ENCODE measurements around the gene G0S2.

The G0S2 gene

DNA sequence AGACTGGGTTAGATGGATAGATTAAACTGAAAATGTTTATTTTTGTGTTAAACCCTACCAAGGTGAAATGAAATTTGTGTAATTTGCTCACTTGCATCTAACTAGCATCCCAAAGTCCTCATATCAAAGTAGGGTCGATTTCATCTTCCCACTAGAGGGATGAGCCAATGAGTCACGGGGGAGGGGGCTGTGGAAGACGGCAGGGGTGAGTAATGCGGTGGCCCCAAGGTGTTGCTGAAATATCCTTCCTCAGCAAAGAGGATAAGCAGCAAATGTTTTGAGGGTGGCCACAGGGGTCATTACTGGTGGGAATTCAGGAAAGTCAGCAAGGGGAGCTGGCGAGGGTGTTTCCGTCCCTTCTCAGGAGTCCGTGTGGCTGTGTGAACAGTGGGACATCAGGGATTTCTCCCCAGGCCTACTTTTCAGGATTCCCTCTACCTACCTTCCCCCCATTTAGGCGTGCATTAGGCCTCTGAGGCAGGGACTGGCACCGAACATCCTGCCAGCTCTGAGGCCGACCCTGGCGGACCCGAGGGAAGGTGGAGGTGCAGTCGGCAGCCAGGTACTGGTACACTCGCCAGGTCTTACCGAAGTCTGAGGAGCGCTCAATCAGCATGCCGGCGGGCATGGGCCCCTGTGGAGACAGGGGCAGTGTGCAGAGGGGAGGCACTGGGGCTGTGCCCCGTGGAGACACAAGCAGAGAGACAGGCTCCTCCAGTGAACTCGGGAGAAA, 41.0 kb upstream of the G0S2 start:
- Histone ChIP-seq H3K9ac (ENCODE audit: low read depth, low read length) (no peak overlapping the region), H3K36me3 (ENCODE audit: control insufficient read depth, insufficient read depth, low read length) (no peaks in the 10 kb centered on the region), H3K4me1 (ENCODE audit: control insufficient read depth, insufficient read depth, low read length) (peaks cover 14% of the 10 kb centered on the region), H3K4me3 (ENCODE audit: low read depth, low read length) (no peak overlapping the region), H3K9me3 (ENCODE audit: control insufficient read depth, insufficient read depth, low read length) (no peaks in the 10 kb centered on the region), H3K27me3 (ENCODE audit: control insufficient read depth, insufficient read depth, low read length) (no peaks in the 10 kb centered on the region)

DNA sequence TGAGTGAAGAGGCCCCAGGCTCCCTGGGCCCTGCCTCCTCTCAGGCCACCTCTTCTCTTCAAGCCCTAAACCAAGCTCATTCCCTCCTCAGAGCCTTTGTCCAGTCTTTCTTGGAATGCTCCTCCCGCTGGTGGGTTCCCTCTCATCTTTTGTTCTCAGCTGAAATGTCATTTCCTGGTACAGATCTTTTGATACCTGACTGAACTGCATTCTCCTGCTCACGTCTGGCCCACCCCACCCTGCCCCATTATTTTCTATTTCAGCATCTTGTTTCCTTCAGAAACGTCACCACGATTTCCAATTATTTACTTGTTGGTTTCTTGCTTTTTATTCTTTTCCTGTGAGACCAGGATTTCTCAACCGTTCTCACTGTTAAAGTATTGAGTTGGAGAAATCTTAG, 39.4 kb upstream of the G0S2 start:
- Histone ChIP-seq H3K9ac (ENCODE audit: low read depth, low read length) (no peak overlapping the region), H3K4me3 (ENCODE audit: low read depth, low read length) (no peak overlapping the region), H3K4me1 (ENCODE audit: control insufficient read depth, insufficient read depth, low read length) (peaks cover 3% of the 10 kb centered on the region), H3K9me3 (ENCODE audit: control insufficient read depth, insufficient read depth, low read length) (no peaks in the 10 kb centered on the region), H3K27me3 (ENCODE audit: control insufficient read depth, insufficient read depth, low read length) (no peaks in the 10 kb centered on the region), H3K36me3 (ENCODE audit: control insufficient read depth, insufficient read depth, low read length) (no peaks in the 10 kb centered on the region)

- H3K4me1 ChIP-seq (ENCODE audit: control insufficient read depth, insufficient read depth, low read length) = peaks cover 3% of the 10 kb centered on the region
- H3K27me3 ChIP-seq (ENCODE audit: control insufficient read depth, insufficient read depth, low read length) = no peaks in the 10 kb centered on the region
- H3K9me3 ChIP-seq (ENCODE audit: control insufficient read depth, insufficient read depth, low read length) = no peaks in the 10 kb centered on the region
- no peaks in the 10 kb centered on the region for H3K36me3 ChIP-seq (ENCODE audit: control insufficient read depth, insufficient read depth, low read length)
- no peak overlapping the region for H3K4me3 ChIP-seq (ENCODE audit: low read depth, low read length)
- no peak overlapping the region for H3K9ac ChIP-seq (ENCODE audit: low read depth, low read length)
Measured at GRCh38 chr1:209641832-209642172, 33.4 kb upstream of the G0S2 start.

DNA sequence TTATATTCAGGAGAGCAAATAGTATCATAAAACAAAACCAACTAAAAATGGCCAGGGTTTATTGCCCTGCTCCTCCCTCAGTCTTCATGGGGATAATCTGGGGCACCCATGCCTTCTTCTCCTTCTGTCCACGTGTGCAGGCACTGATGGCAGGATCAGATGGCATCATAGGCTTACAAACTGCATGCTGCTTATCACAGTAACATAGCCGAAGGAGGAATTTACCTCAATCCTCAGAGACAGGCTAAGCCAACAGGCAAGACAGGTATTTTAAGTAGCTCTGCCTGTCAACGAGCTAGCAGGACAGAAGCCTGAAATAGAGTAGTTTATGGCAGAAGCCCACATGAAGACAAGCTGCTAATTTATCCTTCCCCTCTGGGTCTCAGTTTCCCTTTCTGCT, 32.4 kb upstream of the G0S2 start:
- no peaks in the 10 kb centered on the region for H3K27me3 ChIP-seq (ENCODE audit: control insufficient read depth, insufficient read depth, low read length)
- H3K36me3 ChIP-seq (ENCODE audit: control insufficient read depth, insufficient read depth, low read length) = no peaks in the 10 kb centered on the region
- no peak overlapping the region for H3K9ac ChIP-seq (ENCODE audit: low read depth, low read length)
- H3K4me1 ChIP-seq (ENCODE audit: control insufficient read depth, insufficient read depth, low read length) = peaks cover 3% of the 10 kb centered on the region
- H3K4me3 ChIP-seq (ENCODE audit: low read depth, low read length) = no peak overlapping the region
- no peaks in the 10 kb centered on the region for H3K9me3 ChIP-seq (ENCODE audit: control insufficient read depth, insufficient read depth, low read length)

- H3K9me3 ChIP-seq (ENCODE audit: control insufficient read depth, insufficient read depth, low read length) = no peaks in the 10 kb centered on the region
- no peak overlapping the region for H3K4me3 ChIP-seq (ENCODE audit: low read depth, low read length)
- no peaks in the 10 kb centered on the region for H3K36me3 ChIP-seq (ENCODE audit: control insufficient read depth, insufficient read depth, low read length)
- H3K27me3 ChIP-seq (ENCODE audit: control insufficient read depth, insufficient read depth, low read length) = no peaks in the 10 kb centered on the region
- H3K4me1 ChIP-seq (ENCODE audit: control insufficient read depth, insufficient read depth, low read length) = peaks cover 3% of the 10 kb centered on the region
- no peak overlapping the region for H3K9ac ChIP-seq (ENCODE audit: low read depth, low read length)
Measured at GRCh38 chr1:209643285-209644020, 31.8 kb upstream of the G0S2 start.

- H3K4me1 ChIP-seq (ENCODE audit: control insufficient read depth, insufficient read depth, low read length) = peaks cover 3% of the 10 kb centered on the region
- H3K4me3 ChIP-seq (ENCODE audit: low read depth, low read length) = no peak overlapping the region
- H3K36me3 ChIP-seq (ENCODE audit: control insufficient read depth, insufficient read depth, low read length) = no peaks in the 10 kb centered on the region
- no peaks in the 10 kb centered on the region for H3K9me3 ChIP-seq (ENCODE audit: control insufficient read depth, insufficient read depth, low read length)
- no peak overlapping the region for H3K9ac ChIP-seq (ENCODE audit: low read depth, low read length)
- H3K27me3 ChIP-seq (ENCODE audit: control insufficient read depth, insufficient read depth, low read length) = no peaks in the 10 kb centered on the region
Measured at GRCh38 chr1:209645574-209646452, 29.4 kb upstream of the G0S2 start.

DNA sequence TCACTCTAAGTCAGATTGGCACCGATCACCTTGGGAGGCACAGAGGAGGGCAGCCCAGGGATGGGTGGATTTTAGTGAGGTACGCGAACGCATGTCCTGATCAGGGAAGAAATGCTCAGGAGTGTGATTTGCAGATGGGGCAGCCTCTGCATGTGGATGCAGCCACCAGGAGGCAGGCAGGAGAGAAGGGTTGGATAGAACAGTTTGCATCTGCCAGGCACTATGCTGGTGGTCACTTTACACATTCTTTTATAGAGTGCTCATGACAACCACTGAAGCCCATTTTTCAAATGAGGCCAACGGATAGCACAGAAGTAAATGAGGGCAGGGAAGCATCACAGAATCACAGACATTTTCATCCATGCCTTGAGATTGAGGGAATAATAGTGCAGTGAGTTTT, 28.7 kb upstream of the G0S2 start:
- Histone ChIP-seq H3K4me3 (ENCODE audit: low read depth, low read length) (no peak overlapping the region), H3K9ac (ENCODE audit: low read depth, low read length) (no peak overlapping the region), H3K4me1 (ENCODE audit: control insufficient read depth, insufficient read depth, low read length) (no peaks in the 10 kb centered on the region), H3K9me3 (ENCODE audit: control insufficient read depth, insufficient read depth, low read length) (no peaks in the 10 kb centered on the region), H3K36me3 (ENCODE audit: control insufficient read depth, insufficient read depth, low read length) (no peaks in the 10 kb centered on the region), H3K27me3 (ENCODE audit: control insufficient read depth, insufficient read depth, low read length) (no peaks in the 10 kb centered on the region)

- no peaks in the 10 kb centered on the region for H3K36me3 ChIP-seq (ENCODE audit: control insufficient read depth, insufficient read depth, low read length)
- no peak overlapping the region for H3K9ac ChIP-seq (ENCODE audit: low read depth, low read length)
- H3K9me3 ChIP-seq (ENCODE audit: control insufficient read depth, insufficient read depth, low read length) = no peaks in the 10 kb centered on the region
- H3K4me3 ChIP-seq (ENCODE audit: low read depth, low read length) = no peak overlapping the region
- H3K27me3 ChIP-seq (ENCODE audit: control insufficient read depth, insufficient read depth, low read length) = no peaks in the 10 kb centered on the region
- H3K4me1 ChIP-seq (ENCODE audit: control insufficient read depth, insufficient read depth, low read length) = no peaks in the 10 kb centered on the region
Measured at GRCh38 chr1:209647156-209647555, 28.1 kb upstream of the G0S2 start.

GRCh38 chr1:209648346-209648745, 26.9 kb upstream of the G0S2 start:
- Histone ChIP-seq H3K4me1 (ENCODE audit: control insufficient read depth, insufficient read depth, low read length) (peaks cover 12% of the 10 kb centered on the region), H3K27me3 (ENCODE audit: control insufficient read depth, insufficient read depth, low read length) (no peaks in the 10 kb centered on the region), H3K9ac (ENCODE audit: low read depth, low read length) (no peak overlapping the region), H3K9me3 (ENCODE audit: control insufficient read depth, insufficient read depth, low read length) (no peaks in the 10 kb centered on the region), H3K36me3 (ENCODE audit: control insufficient read depth, insufficient read depth, low read length) (no peaks in the 10 kb centered on the region), H3K4me3 (ENCODE audit: low read depth, low read length) (no peak overlapping the region)

DNA sequence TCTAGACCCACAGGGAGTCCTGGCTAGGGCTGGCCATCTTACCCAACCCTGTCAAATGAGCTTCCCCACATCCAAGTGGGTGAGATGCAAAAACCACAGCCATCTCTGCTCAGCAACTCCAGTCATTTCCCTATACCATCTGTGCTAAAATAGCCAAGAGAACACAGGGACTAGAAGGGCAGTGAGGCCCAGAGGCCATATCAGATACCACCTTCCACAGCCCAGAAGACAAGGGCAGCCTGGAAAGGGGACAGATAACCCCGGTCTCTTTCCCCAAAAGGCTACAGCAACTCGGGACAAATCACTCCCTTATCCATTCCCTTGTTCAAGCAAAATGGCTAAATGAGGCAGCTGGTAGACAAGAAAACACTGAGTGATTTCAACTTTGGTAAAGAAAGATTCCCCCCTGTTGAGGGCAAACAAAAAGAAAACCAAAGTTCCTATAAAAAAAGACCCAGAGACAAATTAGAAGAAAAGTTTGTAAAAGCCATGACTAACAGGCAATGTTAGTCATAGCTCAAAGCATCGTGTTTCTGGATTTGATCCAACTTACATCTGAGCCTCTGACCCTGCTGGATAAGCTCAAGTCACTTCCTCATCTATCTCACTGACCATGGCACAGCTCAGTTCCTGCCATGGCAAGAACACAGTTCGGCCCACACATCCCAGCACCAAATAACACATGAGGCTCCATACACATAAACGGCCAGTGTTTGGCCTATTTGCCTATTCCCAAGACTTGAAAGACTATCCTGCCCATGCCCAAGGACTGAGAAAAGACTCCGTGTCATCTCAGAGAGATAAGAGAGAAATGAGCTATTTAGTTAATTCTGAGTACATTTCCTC, 26.1 kb upstream of the G0S2 start:
- Histone ChIP-seq H3K9me3 (ENCODE audit: control insufficient read depth, insufficient read depth, low read length) (no peaks in the 10 kb centered on the region), H3K36me3 (ENCODE audit: control insufficient read depth, insufficient read depth, low read length) (no peaks in the 10 kb centered on the region), H3K27me3 (ENCODE audit: control insufficient read depth, insufficient read depth, low read length) (no peaks in the 10 kb centered on the region), H3K9ac (ENCODE audit: low read depth, low read length) (no peak overlapping the region), H3K4me1 (ENCODE audit: control insufficient read depth, insufficient read depth, low read length) (peaks cover 17% of the 10 kb centered on the region), H3K4me3 (ENCODE audit: low read depth, low read length) (no peak overlapping the region)

DNA sequence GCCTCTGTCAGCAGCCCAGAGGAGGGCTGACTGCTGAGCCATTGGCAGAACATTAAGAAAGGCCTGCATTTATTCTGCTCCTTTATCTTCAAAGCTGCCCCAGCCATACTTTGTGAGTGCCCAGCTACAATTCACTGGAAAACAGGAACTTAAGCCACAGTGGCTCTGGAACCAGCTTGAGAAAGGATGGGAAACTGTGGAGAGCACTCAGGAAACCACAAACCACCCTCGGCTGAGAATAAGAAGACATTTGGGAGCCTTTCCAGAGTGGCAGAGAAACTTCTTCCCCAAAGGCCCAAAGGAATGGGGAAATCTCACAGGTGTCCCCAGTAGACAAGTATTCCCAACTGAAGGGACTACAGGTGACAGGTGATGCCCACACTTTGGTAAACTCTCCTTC, 24.8 kb upstream of the G0S2 start:
- Histone ChIP-seq H3K36me3 (ENCODE audit: control insufficient read depth, insufficient read depth, low read length) (no peaks in the 10 kb centered on the region), H3K9me3 (ENCODE audit: control insufficient read depth, insufficient read depth, low read length) (no peaks in the 10 kb centered on the region), H3K9ac (ENCODE audit: low read depth, low read length) (no peak overlapping the region), H3K4me1 (ENCODE audit: control insufficient read depth, insufficient read depth, low read length) (peaks cover 17% of the 10 kb centered on the region), H3K4me3 (ENCODE audit: low read depth, low read length) (no peak overlapping the region), H3K27me3 (ENCODE audit: control insufficient read depth, insufficient read depth, low read length) (no peaks in the 10 kb centered on the region)

All from iPS-15b (cell line).